ENCODE results near the gene MYLK4.

The MYLK4 gene

DNA sequence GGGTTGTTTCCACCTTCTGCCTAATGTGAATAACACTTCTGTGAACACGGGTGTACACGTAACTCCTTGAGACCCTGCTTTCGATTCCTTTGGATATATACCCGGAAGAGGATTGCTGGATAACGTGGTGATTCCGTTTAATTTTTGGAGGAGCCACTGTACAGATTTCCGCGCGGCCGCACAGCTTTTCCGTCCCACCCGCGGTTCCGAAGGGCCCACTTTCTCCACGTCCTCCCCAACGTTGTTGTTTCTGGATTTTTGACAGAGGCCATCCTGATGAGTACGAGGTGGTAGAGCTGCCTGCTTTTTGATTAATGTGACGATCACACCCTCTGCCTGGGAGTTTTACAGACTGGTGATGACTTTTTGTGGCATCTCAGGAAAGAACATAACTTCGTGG lies 114.0 kb downstream of the MYLK4 start:
- no peak overlapping the region for H3K4me3 ChIP-seq (ENCODE audit: low read depth, low read length)
- DNase-seq (ENCODE audit: low read depth) = no peak
- TF ChIP-seq CTCF (IDR thresholded peaks at IDR 0.05; ENCODE audit: control insufficient read depth, extremely low read depth, insufficient read depth) = no peak

GRCh38 chr6:2635911-2636310 lies 114.8 kb downstream of the MYLK4 start:
- no peak for TF ChIP-seq CTCF (IDR thresholded peaks at IDR 0.05; ENCODE audit: control insufficient read depth, extremely low read depth, insufficient read depth)
- H3K4me3 ChIP-seq (ENCODE audit: low read depth, low read length) = no peak overlapping the region
- DNase-seq (ENCODE audit: low read depth) = no peak

DNA sequence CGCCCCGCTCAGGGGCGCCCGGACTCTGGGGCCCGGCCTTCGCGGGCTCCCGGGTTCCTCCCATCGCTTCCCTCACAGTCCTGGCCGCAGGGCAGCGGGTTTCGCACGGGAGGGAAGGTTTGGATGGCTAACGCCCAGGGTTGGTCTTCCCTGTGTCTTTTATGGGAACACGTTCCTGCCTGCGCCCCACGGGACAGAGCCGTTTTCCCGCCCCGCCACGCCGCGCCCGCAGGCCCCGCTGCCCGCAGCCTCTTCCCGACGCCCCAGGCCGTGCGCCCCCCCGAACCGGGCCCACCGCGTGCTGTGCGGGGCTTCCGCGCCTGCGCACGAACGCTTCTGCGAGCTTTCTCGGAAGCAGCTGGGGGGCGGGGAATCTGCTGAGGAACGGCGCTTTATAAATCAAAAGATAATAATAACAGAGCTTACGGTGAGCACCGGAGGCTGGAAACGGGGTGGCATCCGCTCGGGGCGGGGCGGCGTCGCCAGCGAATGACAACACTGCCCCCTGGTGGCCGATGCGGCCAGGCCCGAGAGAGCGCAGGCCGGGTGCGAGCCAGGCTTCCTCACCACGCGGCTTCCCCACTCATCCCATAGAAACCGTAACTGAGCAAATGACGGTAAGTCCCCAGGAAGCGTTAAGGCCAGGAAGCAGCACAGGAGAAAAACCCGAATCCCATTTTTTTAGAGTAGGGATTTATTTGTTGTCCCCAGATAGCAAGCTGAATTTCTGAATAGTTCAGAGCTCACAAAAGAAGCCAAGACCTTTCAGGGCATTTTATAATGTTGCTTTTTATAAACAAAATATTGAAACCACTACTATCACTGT lies 116.4 kb downstream of the MYLK4 start:
- H3K4me3 ChIP-seq (ENCODE audit: low read depth, low read length) = peak overlapping the region; percentile 29
- DNase-seq (ENCODE audit: low read depth) = no peak
- TF ChIP-seq CTCF (IDR thresholded peaks at IDR 0.05; ENCODE audit: control insufficient read depth, extremely low read depth, insufficient read depth) = peak; percentile 96

DNA sequence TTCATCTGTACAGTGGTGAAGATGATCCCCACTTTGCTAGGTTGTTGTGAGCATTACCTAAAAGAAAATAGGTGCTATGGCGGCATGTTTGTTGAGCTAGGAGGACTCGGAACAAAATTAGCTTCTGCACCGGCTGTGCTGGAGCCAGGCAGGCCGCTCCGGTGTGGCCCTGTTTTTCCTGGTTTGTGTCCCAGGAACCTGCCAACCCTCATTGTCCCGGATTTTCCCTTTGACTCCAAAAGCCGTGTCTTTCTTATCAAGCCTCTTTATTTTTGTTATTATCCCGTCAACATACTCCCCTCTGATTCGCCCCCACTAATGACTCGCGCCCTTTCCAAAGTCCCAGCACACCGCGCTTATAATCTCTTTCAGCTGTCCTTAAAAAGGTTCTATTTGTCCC lies 117.0 kb downstream of the MYLK4 start:
- DNase-seq (ENCODE audit: low read depth) = no peak
- H3K4me3 ChIP-seq (ENCODE audit: low read depth, low read length) = peak overlapping the region; percentile 29
- no peak for TF ChIP-seq CTCF (IDR thresholded peaks at IDR 0.05; ENCODE audit: control insufficient read depth, extremely low read depth, insufficient read depth)

GRCh38 chr6:2632976-2633584 lies 117.6 kb downstream of the MYLK4 start:
- H3K4me3 ChIP-seq (ENCODE audit: low read depth, low read length) = no peak overlapping the region
- DNase-seq (ENCODE audit: low read depth) = no peak
- no peak for TF ChIP-seq CTCF (IDR thresholded peaks at IDR 0.05; ENCODE audit: control insufficient read depth, extremely low read depth, insufficient read depth)

- H3K4me3 ChIP-seq (ENCODE audit: low read depth, low read length) = no peak overlapping the region
- DNase-seq (ENCODE audit: low read depth) = no peak
- TF ChIP-seq CTCF (IDR thresholded peaks at IDR 0.05; ENCODE audit: control insufficient read depth, extremely low read depth, insufficient read depth) = no peak
Measured at GRCh38 chr6:2632368-2632767, 118.4 kb downstream of the MYLK4 start.
